Gastrocnemius medialis (tissue), 4 donors: Measurements from ENCODE around the gene CHD6. TPM values are rescaled to one million over a fixed set of nuclear protein-coding genes. Genes with fewer than 3 reads are reported as not detected.

Experiments used
- ATAC-seq, 2 donors: fragments of 150-250 bp; one replicate each; pipeline ENCODE4 v1.9.1; 2016
- DNase-seq, 2 donors: peaks; one replicate each; pipeline ENCODE4 v3.0.0-alpha.2; 2019
- H3K27ac ChIP-seq, 4 donors: fragments of 200-600 bp; sonication (generic); 1 replicate in 1 of 4; 2 replicates in 3 of 4; pipeline ENCODE4 v1.5.1; 2016 to 2018; ENCODE audit warnings: mild to moderate bottlenecking in 2 of 4, moderate library complexity in 1 of 4
- H3K27me3 ChIP-seq, 3 donors: fragments of 200-600 bp; sonication (generic) in 2 of 3; 1 replicate in 1 of 3; 2 replicates in 2 of 3; pipeline versions ENCODE4 v1.5.1 to v1.6.0; 2016 to 2019; ENCODE audit warnings: mild to moderate bottlenecking in 1 of 3, moderate library complexity in 1 of 3
- H3K36me3 ChIP-seq, 2 donors: fragments of 200-600 bp; sonication (generic) in 1 of 2; one replicate each; pipeline ENCODE4 v1.5.1; 2017 to 2018
- H3K4me1 ChIP-seq, 2 donors: fragments of 200-600 bp; sonication (generic) in 1 of 2; one replicate each; pipeline ENCODE4 v1.5.1; 2016 to 2017; ENCODE audit warnings: mild to moderate bottlenecking in 2 of 2
- H3K4me3 ChIP-seq, 4 donors: fragments of 200-600 bp; sonication (generic) in 3 of 4; 1 replicate in 1 of 4; 2 replicates in 3 of 4; pipeline ENCODE4 v1.5.1; 2016 to 2019; ENCODE audit warnings: mild to moderate bottlenecking in 2 of 4
- H3K9me3 ChIP-seq, 3 donors: fragments of 200-600 bp; sonication (generic) in 2 of 3; 1 replicate in 1 of 3; 2 replicates in 2 of 3; pipeline ENCODE4 v1.5.1; 2016 to 2019
- CTCF ChIP-seq, 5 experiments: fragments of 450-650 bp in 3 of 5; fragments of 200-600 bp in 2 of 5; sonication (generic) in 2 of 5; IDR thresholded peaks in 4 of 5; conservative IDR thresholded peaks in 1 of 5; 1 replicate in 4 of 5; 2 replicates in 1 of 5; pipeline ENCODE4 v1.5.1; 2016 to 2019; ENCODE audit warnings: antibody characterized with exemption in 5 of 5, mild to moderate bottlenecking in 3 of 5, moderate library complexity in 3 of 5
- POLR2A ChIP-seq, 2 donors: fragments of 450-650 bp; IDR thresholded peaks; one replicate each; pipeline ENCODE4 v1.6.1; 2017; ENCODE audit warnings: antibody characterized with exemption in 2 of 2, mild to moderate bottlenecking in 2 of 2, moderate library complexity in 2 of 2
- in situ Hi-C, 4 donors: fragments of 200-750 bp; cut with MboI; loops; one replicate each; pipeline versions ENCODE4 v1.15.0 to v1.8.0; 2017; ENCODE audit warnings: low sequenced_read_pairs in 4 of 4
- intact Hi-C: fragments of 100-400 bp; cut with DNase I; formaldehyde crosslinking; loops from one replicate; pipeline ENCODE4 v1.15.1; 2023; ENCODE audit warnings: low total_unique reads
- total RNA-seq, 4 donors: library from RNA; depleted of rRNA; stranded (reverse); fragments of >200 nt; gene quantifications; one replicate each; pipeline versions ENCODE4 v1.1.0 to v1.2.3, GENCODE V29; 2016

The CHD6 gene
- total RNA-seq, 4 donors from 2014 or later: 12.8 to 33.7 (median 19.2) TPM

- Histone ChIP-seq H3K9me3 (no peaks in the 10 kb centered on the region), H3K4me1 (no peaks in the 10 kb centered on the region), H3K4me3 (no peak overlapping the region), H3K27me3 (no peaks in the 10 kb centered on the region), H3K36me3 (no peaks in the 10 kb centered on the region), H3K27ac (no peak overlapping the region)
- TF ChIP-seq POLR2A (IDR thresholded peaks at IDR 0.05) (no peak), CTCF (IDR thresholded peaks at IDR 0.05 in 4 of 5, conservative IDR thresholded peaks at IDR 0.05 in 1 of 5) (no peak)
- ATAC-seq (no peak), DNase-seq (no peak)
- in situ Hi-C loops: no loop called here
- intact Hi-C loops: no loop called here
Measured at GRCh38 chr20:41655962-41656618, 37.9 kb upstream of the CHD6 start.

DNA sequence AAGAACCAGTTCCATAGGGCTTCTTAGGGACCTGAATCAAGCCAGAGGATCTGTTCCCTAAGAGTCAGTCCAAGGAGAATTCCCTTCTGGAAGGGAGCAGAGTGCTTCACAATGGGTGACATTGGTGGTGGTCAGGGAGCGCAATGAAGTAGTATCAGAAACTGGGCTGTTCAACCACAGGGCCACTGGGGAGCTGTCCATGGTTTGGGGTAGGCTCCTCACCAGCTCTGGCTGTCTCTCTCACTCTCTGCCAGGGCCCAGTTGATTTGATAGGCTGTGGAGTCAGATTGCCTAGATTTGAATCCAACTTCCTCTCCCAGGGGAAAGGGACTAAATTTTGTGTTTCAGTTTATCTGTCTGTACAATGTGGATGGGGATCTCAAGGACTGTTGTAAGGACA, 36.7 kb upstream of the CHD6 start:
- Histone ChIP-seq H3K4me3 (no peak overlapping the region), H3K27me3 (no peaks in the 10 kb centered on the region), H3K4me1 (no peaks in the 10 kb centered on the region), H3K36me3 (no peaks in the 10 kb centered on the region), H3K9me3 (no peaks in the 10 kb centered on the region), H3K27ac (no peak overlapping the region)
- no peak for DNase-seq
- intact Hi-C loops (no loop called here), in situ Hi-C loops (no loop called here)
- no peak for ATAC-seq
- TF ChIP-seq CTCF (IDR thresholded peaks at IDR 0.05 in 4 of 5, conservative IDR thresholded peaks at IDR 0.05 in 1 of 5): no peak
- TF ChIP-seq POLR2A (IDR thresholded peaks at IDR 0.05): no peak

GRCh38 chr20:41654292-41654691, 36.1 kb upstream of the CHD6 start:
- intact Hi-C loops: no loop called here
- no peak for DNase-seq
- Histone ChIP-seq H3K36me3 (no peaks in the 10 kb centered on the region), H3K9me3 (no peaks in the 10 kb centered on the region), H3K4me1 (no peaks in the 10 kb centered on the region), H3K27me3 (no peaks in the 10 kb centered on the region), H3K4me3 (no peak overlapping the region), H3K27ac (no peak overlapping the region)
- no peak for ATAC-seq
- in situ Hi-C loops: no loop called here
- TF ChIP-seq POLR2A (IDR thresholded peaks at IDR 0.05) (no peak), CTCF (IDR thresholded peaks at IDR 0.05 in 4 of 5, conservative IDR thresholded peaks at IDR 0.05 in 1 of 5) (no peak)

DNA sequence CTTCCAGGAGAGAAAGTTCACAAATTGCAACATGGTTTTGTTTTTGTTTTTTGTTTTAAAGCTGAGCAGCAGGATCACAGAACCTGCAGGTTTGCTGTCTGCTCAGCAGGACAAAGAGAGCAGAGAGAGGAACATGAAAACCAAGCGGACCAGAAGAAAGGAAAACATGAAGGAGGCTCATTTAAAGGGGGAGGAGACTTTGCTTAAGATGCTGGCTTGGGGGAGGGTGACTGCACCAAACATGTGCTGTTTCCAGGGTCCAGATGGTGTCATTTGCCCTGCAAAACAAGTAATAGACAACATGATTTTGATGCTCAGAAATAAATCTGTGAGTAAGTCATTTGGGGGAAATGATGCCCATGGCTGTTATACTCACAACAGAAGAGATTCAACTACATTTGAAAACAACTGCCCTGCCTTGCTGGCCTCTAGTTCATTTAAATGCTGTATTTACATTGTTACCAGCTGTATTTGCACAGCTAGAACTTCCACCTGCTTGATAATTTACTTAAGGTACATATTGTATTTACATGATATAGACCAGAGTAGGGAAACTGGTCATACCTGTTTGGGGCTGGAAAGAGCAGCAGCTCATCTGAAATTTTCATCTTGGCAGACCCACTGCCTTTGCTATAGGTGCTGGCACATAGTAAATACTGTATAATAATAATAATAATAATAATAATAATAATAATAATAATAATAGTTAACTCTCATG, 32.2 kb upstream of the CHD6 start:
- Histone ChIP-seq H3K4me1 (no peaks in the 10 kb centered on the region), H3K36me3 (no peaks in the 10 kb centered on the region), H3K9me3 (no peaks in the 10 kb centered on the region), H3K27me3 (no peaks in the 10 kb centered on the region), H3K27ac (no peak overlapping the region), H3K4me3 (no peak overlapping the region)
- intact Hi-C loops: no loop called here
- TF ChIP-seq POLR2A (IDR thresholded peaks at IDR 0.05) (no peak), CTCF (IDR thresholded peaks at IDR 0.05 in 4 of 5, conservative IDR thresholded peaks at IDR 0.05 in 1 of 5) (no peak)
- DNase-seq (no peak), ATAC-seq (no peak)
- in situ Hi-C loops: no loop called here
